Activated naive CD4-positive, alpha-beta T cell treated with anti-CD3 and anti-CD28 coated beads, Interleukin-2, amount 50 U/mL, for 16 hours (primary cell): Measurements from ENCODE around the gene EPHX1.
"Not testable (repeated sequence)": the region's sequence is repeated elsewhere in the genome, so short reads cannot be mapped to it uniquely, and the experiment has no call there.

Experiments used
- DNase-seq: peaks from one replicate; pipeline ENCODE4 v3.0.0-alpha.2; 2020

Gene EPHX1

GRCh38 chr1:225777583-225778336 is 32.2 kb upstream of the EPHX1 start, which contains the start of gene SRP9:
Gene SRP9 (plus strand): TSS chr1:225777826. CDS start chr1:225777941, 115 bp downstream.
- DNase-seq: peak; percentile 99

DNA sequence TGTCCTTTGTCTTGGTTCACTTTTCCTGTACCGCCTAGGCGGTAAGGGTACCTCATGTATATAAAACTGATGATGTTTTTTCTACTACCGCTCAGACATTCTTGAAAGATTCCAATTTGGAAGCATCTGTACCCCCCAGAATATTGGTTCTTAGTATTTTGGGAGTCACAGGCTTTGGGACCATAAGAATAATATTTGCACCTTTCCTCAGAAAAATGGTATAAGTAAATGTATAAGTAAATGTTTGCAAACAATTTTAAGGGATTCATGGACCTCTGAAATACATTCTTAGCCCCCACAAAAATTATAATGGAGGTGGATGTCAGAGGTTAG is 31.6 kb upstream of the EPHX1 start:
- DNase-seq: no peak

GRCh38 chr1:225779165-225779564 is 30.8 kb upstream of the EPHX1 start:
- not testable (repeated sequence) for DNase-seq

DNA sequence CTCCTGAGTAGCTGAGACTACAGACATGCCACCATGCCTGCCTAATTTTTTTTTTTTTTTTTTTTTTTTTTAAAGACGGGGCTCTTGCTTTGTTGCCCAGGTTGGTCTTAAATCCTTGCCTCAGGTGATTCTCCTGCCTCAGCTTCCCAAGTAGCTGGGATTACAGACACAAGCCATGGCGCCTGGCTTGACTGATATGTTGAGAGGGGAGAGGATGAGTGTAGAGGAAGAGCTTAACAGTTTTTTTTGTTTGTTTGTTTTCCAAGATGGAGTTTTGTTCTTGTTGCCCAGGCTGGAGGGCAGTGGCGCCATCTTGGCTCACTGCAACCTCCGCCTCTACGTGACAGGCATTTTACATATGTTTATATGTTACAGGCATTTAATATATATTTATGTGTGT is 29.8 kb upstream of the EPHX1 start:
- DNase-seq: no peak

GRCh38 chr1:225780630-225781029 is 29.3 kb upstream of the EPHX1 start:
- DNase-seq: no peak

DNA sequence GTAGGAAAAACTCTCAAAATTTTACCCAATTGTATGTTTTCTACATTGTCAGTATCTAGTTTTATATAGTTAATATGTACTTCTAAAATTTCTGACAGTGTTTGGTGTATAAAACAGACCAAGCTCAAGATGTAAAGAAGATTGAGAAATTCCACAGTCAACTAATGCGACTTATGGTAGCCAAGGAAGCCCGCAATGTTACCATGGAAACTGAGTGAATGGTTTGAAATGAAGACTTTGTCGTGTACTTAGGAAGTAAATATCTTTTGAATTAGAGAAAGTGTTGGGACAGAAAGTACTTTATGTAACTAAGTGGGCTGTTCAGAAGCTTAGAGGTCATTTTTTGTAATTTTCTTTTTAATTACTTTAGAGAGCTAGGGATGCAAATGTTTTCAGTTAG is 20.8 kb upstream of the EPHX1 start:
- DNase-seq: not testable (repeated sequence)

GRCh38 chr1:225794954-225795353 is 15.0 kb upstream of the EPHX1 start:
- no peak for DNase-seq

DNA sequence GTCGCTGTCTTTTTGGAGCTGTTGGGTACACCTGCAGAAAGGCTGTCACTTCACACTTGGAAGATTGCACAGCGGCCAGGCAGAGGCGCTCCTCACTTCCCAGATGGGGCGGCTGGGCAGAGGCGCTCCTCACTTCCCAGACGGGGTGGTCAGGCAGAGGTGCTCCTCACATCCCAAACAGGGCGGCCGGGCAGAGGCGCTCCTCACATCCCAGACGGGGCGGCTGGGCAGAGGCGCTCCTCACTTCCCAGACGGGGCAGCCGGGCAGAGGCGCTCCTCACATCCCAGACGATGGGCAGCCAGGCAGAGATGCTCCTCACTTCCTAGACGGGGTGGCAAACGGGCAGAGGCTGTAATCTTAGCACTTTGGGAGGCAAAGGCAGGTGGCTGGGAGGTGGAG is 13.8 kb upstream of the EPHX1 start:
- not testable (repeated sequence) for DNase-seq

- DNase-seq: not testable (repeated sequence)
These were observed 8.8 kb upstream of the EPHX1 start for GRCh38 chr1:225801146-225801545.

DNA sequence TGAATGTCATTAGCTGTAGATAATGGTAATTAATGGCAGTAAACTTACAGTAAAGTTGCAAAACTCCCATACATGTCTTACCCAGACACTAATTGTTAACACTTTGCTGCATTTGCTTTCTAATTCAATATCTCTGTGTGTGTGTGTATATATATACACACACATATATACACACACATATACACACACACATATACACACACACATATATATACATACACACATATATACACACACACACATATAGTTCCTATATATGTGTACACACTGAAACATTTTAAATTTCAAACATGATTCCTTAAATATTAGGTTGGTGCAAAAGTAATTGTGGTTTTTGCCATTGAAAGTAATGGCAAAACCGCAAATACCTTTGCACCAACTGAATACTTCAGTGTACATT is 3.7 kb upstream of the EPHX1 start:
- no peak for DNase-seq

GRCh38 chr1:225806736-225807135 is 3.2 kb upstream of the EPHX1 start:
- DNase-seq: not testable (repeated sequence)

DNA sequence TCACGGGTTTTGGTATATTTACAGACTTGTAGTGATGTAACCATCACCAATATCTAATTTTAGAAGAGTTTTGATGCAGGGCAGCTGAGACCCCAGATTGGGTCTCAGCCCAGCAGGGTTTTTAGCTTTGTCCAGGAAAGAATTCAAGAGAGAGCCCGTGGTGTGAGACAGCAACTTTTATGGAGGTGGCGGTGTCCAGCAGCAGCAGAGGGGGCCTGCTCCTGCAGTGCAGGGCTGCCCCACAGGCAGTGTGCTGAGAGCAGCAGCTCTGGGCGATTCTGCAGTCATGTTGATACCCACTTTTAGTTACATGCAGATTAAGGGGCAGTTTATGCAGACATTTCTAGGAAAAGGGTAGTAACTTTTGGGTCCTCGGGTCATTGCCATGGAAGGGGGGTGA is 1.8 kb upstream of the EPHX1 start:
- DNase-seq: no peak

- not testable (repeated sequence) for DNase-seq
These were observed 935 bp downstream of the EPHX1 start for GRCh38 chr1:225810579-225811538.

DNA sequence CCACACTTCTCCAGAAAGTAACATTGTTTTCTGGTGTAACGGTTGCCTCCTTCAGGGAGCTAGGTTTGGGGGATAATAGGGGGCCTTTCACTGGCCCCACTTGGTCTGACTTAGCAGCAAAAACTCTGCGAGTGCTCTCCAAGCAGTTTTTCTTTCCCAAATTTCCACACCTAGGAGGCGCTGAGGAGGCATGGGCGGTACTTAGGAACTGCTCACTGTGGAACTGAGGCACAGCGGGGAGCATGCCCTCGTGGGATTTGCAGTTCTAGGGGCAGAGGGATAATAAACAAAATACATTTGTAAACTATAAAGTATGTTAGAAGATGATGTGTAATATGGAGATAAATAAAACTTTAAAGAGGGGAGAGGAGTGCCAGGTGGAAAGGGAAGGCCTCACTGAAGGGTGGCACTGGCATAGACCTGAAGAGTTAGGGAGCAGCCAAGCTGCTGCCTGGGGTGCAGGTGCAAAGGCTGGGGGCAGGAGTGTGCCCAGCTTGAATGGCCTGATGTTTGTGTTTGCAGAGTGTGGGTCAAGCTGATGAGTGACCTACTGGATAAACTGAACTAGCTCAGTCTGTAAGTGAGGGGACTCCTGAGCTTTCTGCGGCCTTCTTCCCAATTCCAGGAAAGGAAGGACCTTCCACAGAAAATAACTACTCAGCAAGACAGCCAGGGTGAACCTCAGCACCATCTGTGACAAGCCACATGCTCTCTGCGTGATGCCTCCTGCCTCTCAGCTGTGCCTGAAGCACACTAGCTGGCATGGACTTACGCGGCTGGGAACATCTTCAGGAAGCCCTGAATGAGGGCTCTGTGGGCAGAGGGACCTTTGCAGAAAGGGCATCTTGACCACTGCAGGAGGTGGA is 1.9 kb downstream of the EPHX1 start:
- no peak for DNase-seq

DNA sequence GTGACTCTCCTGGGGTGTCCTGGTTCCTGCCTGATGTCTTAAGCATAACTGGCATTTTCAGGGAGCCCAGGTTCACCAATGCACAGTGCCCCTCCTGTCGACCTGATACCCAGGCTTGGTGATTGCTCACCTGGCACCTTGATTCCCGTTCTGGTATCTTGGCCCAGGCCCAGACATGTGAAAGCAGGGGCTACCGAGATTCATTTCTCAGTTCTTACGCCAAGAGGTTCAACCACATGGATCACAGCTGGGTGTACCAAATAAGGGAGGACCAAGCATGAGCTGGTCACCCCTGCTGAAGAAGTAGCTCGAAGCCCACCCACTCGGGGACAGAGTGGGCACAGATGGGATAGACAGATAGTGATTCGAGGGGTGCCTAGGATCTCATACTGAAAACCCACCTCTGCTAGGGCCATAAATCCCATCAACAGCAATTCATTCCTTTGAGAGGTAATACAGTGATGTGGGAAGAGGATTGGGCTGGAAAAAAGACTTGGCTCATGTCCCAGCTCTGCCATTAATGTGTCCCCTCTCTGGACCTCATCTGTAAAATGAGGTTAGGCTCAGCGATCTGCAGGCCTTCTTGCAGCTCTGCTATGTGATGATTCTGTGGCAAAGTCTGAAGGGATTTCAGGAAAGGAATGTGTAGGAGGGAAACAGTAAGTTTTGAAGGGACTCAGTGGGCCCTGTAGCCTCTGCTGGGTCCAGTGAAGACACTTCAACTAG is 2.7 kb downstream of the EPHX1 start:
- no peak for DNase-seq

DNA sequence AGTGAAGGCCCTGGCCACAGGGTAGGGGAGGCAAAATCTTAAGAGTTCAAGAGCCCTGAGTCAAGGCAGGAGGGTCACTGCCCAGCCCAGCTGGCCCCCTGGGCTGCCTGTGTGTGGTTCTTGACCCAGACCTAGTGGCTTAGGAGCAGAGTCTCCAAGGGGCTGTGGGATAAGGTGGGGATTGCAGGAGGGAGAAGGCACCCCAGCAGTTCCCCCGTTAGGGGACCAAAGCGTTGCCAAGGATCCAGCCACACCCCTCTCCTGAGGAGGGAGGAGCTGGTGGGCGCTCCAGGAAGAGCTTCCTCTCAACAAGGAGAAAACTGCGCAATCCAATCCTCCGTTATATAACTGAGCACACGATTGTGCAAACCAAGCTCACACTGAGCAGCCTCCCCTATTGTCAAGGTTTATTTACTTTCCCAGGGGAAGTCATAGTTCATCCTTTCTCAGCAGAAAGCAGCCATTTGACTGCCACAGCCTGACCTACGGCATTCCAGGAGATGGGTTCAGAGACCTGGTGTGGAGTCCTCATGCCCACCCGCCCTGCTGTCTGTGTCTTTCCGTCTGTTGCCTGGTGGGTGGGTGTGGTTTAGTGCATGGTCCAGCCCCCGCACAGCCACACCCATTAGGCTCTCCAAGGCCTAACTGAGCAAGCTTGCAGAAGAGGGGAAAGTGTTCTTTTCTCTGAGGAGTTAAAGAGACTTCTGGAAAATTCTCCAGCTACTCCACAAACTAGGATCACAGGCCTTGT is 3.5 kb downstream of the EPHX1 start:
- no peak for DNase-seq

GRCh38 chr1:225814381-225814780 is 4.5 kb downstream of the EPHX1 start:
- DNase-seq: no peak

- not testable (repeated sequence) for DNase-seq
These were observed 5.2 kb downstream of the EPHX1 start for GRCh38 chr1:225815090-225815489.

DNA sequence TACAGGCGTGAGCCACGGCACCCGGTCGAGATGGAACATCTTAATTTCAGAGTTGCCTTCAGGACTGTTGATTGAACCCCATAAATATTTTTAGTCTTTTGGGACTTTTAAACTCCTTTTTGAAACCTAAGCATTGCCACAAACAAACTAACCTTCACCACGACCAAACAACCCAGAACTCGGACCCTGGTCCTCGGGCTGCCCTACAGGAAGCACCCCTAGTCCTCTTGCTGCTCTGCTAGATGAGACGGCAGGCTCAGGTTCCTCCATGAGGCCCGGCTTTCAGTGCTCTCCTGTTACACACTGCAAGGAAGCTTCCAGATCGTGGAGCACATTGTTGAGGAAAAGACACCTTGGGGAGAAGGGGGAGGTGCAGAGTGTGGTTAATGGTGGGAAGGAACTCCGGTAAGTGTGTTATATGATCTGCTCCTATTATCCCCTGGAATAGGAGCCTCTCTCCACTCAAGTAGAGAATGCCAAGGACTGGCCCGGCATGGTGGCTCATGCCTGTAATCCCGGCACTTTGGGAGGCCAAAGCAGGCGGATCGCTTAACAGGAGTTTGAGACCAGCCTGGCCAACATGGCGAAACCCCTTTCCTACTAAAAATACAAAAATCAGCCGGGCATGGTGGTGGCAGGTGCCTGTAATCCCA is 5.7 kb downstream of the EPHX1 start:
- no peak for DNase-seq

DNA sequence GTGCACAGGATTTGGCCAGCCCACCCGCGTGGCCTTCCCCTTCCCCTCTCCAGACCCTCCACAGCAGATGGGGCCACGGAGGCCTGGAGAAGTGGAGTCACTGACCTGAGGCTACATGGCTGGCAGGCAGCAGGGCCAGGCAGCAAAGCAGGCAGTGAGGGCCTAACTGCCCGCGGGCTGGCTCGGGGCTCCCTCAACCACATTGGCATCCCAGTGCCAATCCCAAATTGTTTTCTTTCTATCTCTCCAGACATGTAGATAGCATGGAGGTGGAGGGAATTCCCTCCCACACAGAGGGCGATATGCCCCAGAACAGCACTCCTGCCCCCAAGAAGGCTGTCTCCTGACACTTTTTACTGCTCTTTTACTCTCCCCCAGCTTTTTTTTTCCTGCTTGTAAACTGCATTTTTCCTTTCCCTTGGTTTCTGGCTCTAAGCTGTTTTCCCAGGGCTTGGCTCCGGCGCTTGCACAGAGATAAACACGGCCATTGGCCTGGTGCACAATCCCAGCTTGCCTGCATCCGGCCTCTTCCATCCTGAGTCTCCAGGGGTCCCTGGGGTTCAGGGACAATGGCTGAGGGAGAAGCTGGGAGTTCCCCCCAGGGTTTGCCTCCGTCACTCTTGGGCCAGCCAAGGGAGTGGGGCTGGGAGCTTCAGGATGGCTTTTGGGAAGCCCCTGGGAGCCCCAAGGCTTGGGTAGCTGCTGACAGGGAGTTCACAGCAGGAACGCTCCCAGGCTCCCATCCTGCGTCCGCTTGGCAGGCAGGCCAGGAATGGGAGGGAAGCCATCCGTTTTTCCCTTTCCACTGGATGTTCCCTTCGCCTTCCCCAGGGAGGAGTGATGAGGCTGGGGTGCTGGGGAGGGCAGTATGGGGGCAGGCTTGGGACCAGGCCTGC is 7.0 kb downstream of the EPHX1 start:
- no peak for DNase-seq
